Fibroblast of pulmonary artery (primary cell): ENCODE data around the gene MGMT.

ENCODE experiments used
- DNase-seq: peaks from one replicate; pipeline ENCODE4 v3.0.0-alpha.2; 2010; ENCODE audit warnings: low read depth
- H3K4me3 ChIP-seq: replicated peaks from 2 replicates; pipeline ENCODE4 v1.5.1; 2011; ENCODE audit warnings: low read depth, mild to moderate bottlenecking, control low read depth, low read length, moderate library complexity
- CTCF ChIP-seq: IDR thresholded peaks from 2 replicates; pipeline ENCODE4 v1.5.1; 2011; ENCODE audit warnings: mild to moderate bottlenecking, control low read depth, low read length, inconsistent platforms; ENCODE audit errors: missing control alignments

The MGMT gene

GRCh38 chr10:129792141-129792540 lies 325.1 kb downstream of the MGMT start:
- no peak for TF ChIP-seq CTCF
- no peak for DNase-seq

GRCh38 chr10:129792864-129793263 lies 325.8 kb downstream of the MGMT start:
- no peak for DNase-seq
- H3K4me3 ChIP-seq: no peak overlapping the region
- TF ChIP-seq CTCF: no peak

More at GRCh38 chr10:129792141-129792540, 325.1 kb downstream of the MGMT start:
- no peak overlapping the region for H3K4me3 ChIP-seq

- DNase-seq: no peak
- TF ChIP-seq CTCF: no peak
- H3K4me3 ChIP-seq: no peak overlapping the region
Observed at GRCh38 chr10:129793479-129793878, 326.4 kb downstream of the MGMT start.

- TF ChIP-seq CTCF: no peak
- no peak for DNase-seq
- H3K4me3 ChIP-seq: no peak overlapping the region
Observed at GRCh38 chr10:129793996-129794395, 327.0 kb downstream of the MGMT start.

- no peak for DNase-seq
- no peak overlapping the region for H3K4me3 ChIP-seq
- no peak for TF ChIP-seq CTCF
Observed at GRCh38 chr10:129796710-129797420, 329.8 kb downstream of the MGMT start.

- DNase-seq: no peak
- no peak for TF ChIP-seq CTCF
- no peak overlapping the region for H3K4me3 ChIP-seq
Observed at GRCh38 chr10:129799942-129800341, 332.9 kb downstream of the MGMT start.

- no peak overlapping the region for H3K4me3 ChIP-seq
- no peak for TF ChIP-seq CTCF
- DNase-seq: no peak
Observed at GRCh38 chr10:129800796-129801340, 333.8 kb downstream of the MGMT start.
